Kidney (tissue), 14 donors: ENCODE results near the gene DNMT3L. TPM values are rescaled to one million over a fixed set of nuclear protein-coding genes. Genes with fewer than 3 reads are reported as not detected.

ENCODE experiments used
- DNase-seq, 5 donors: peaks; one replicate each; pipeline ENCODE4 v3.0.0-alpha.2; 2013 to 2020
- FAIRE-seq: peaks from 2 replicates; lab custom pipeline; 2012; peaks lifted over from hg19 to GRCh38; lab: Jason Lieb, UNC
- H3K27ac ChIP-seq, 2 donors: one replicate each; pipeline ENCODE4 v1.7.0; 2013; ENCODE audit warnings: low read depth in 2 of 2, low read length in 2 of 2, inconsistent platforms in 1 of 2
- H3K27me3 ChIP-seq: one replicate; pipeline ENCODE4 v1.7.1; 2013; ENCODE audit warnings: low read length, inconsistent platforms; ENCODE audit not compliant: control insufficient read depth, insufficient read depth
- H3K36me3 ChIP-seq, 3 donors: one replicate each; pipeline versions ENCODE4 v1.7.0 to v1.7.1; 2013; ENCODE audit warnings: low read length in 3 of 3, control low read depth in 1 of 3, inconsistent platforms in 1 of 3; ENCODE audit not compliant: insufficient read depth in 3 of 3, control insufficient read depth in 2 of 3
- H3K4me1 ChIP-seq, 3 donors: one replicate each; pipeline versions ENCODE4 v1.7.0 to v1.7.1; 2013; ENCODE audit warnings: low read length in 3 of 3, inconsistent platforms in 1 of 3, low read depth in 1 of 3; ENCODE audit not compliant: control insufficient read depth in 2 of 3, insufficient read depth in 2 of 3
- H3K4me3 ChIP-seq, 3 donors: one replicate each; pipeline versions ENCODE4 v1.7.0 to v1.8.1; 2013; ENCODE audit warnings: low read length in 3 of 3, control low read depth in 1 of 3, inconsistent platforms in 1 of 3
- H3K9ac ChIP-seq, 3 donors: one replicate each; pipeline versions ENCODE4 v1.7.0 to v1.7.1; 2013; ENCODE audit warnings: low read length in 3 of 3, control low read depth in 1 of 3, inconsistent platforms in 1 of 3
- H3K9me3 ChIP-seq, 3 donors: one replicate each; pipeline versions ENCODE4 v1.7.0 to v1.7.1; 2013; ENCODE audit warnings: low read length in 3 of 3, control low read depth in 1 of 3, inconsistent platforms in 1 of 3; ENCODE audit not compliant: control insufficient read depth in 2 of 3, insufficient read depth in 1 of 3
- CTCF ChIP-seq: IDR thresholded peaks from 3 replicates; pipeline ENCODE4 v1.5.1; 2012; ENCODE audit warnings: mild to moderate bottlenecking, moderate library complexity, borderline replicate concordance; ENCODE audit not compliant: insufficient read depth; ENCODE audit errors: extremely low read depth
- intact Hi-C: fragments of 100-400 bp; cut with DNase I; formaldehyde crosslinking; loops from one replicate; pipeline ENCODE4 v1.11.1; 2022
- polyA plus RNA-seq: library from polyadenylated mRNA; stranded (reverse); fragments of 350-450 nt; fragmentation: Illumina TruSeq; extraction: RNeasy Lipid Tissue Mini Kit (QIAGEN cat#74804); gene quantifications from one replicate; pipeline ENCODE4 v1.2.3, GENCODE V29; 2014; ENCODE audit warnings: low read depth, low replicate concordance; ENCODE audit not compliant: insufficient read depth
- total RNA-seq: library from RNA; stranded (reverse); fragmentation: NEBNext Ultra II Directional; extraction: Animal tissue kit (Norgen Biotek cat#: 25700); gene quantifications from one replicate; pipeline ENCODE4 v1.2.1, GENCODE V29; 2021
- donor health status: control.
- donor health status: control.
- donor health status: control.
- donor health status: control.
- donor health status: control.
- donor health status: DM: yes; HTN: yes; CAD: no.
- donor health status: Normal renal cell carcinoma (clear cell type).

The DNMT3L gene
- total and polyA plus RNA-seq, 2 donors from 2014 or later: 0.47 TPM; not detected in 1

GRCh38 chr21:44275041-44275440 lies 13.3 kb upstream of the DNMT3L start:
- Histone ChIP-seq H3K36me3 (no peaks in the 10 kb centered on the region), H3K27ac (no peak overlapping the region), H3K4me1 (no peaks in the 10 kb centered on the region), H3K4me3 (no peak overlapping the region), H3K9me3 (no peaks in the 10 kb centered on the region), H3K27me3 (no peaks in the 10 kb centered on the region), H3K9ac (no peak overlapping the region)
- intact Hi-C loops: no loop called here
- peak in 1 of 5 donors; percentile 19 for DNase-seq
- TF ChIP-seq CTCF: no peak
- FAIRE-seq: no peak

- intact Hi-C loops: no loop called here
- no peaks in the 10 kb centered on the region for H3K36me3 ChIP-seq
- H3K4me1 ChIP-seq: no peaks in the 10 kb centered on the region
- FAIRE-seq (no peak), DNase-seq (peak in 1 of 5 donors; percentile 60)
- H3K9me3 ChIP-seq: no peaks in the 10 kb centered on the region
- no peak overlapping the region for H3K4me3 ChIP-seq
- H3K27me3 ChIP-seq: no peaks in the 10 kb centered on the region
- no peak overlapping the region for H3K27ac ChIP-seq
- H3K9ac ChIP-seq: no peak overlapping the region
- no peak for TF ChIP-seq CTCF
Measured at GRCh38 chr21:44273046-44273445, 11.3 kb upstream of the DNMT3L start.

GRCh38 chr21:44272284-44272858 lies 10.7 kb upstream of the DNMT3L start:
- Histone ChIP-seq H3K9me3 (no peaks in the 10 kb centered on the region), H3K27me3 (no peaks in the 10 kb centered on the region), H3K36me3 (no peaks in the 10 kb centered on the region), H3K27ac (no peak overlapping the region), H3K9ac (no peak overlapping the region), H3K4me3 (no peak overlapping the region), H3K4me1 (no peaks in the 10 kb centered on the region)
- TF ChIP-seq CTCF: no peak
- intact Hi-C loops: no loop called here
- peak in 1 of 5 donors; percentile 59 for DNase-seq
- FAIRE-seq: no peak
